Activated CD8-positive, alpha-beta T cell treated with anti-CD3 and anti-CD28 coated beads for 36 hours (primary cell): ENCODE results near the gene TMEM91. TPM values are rescaled to one million over a fixed set of nuclear protein-coding genes. Genes with fewer than 3 reads are reported as not detected.

ENCODE experiments used
- ATAC-seq: fragments of 200-7000 bp; cut with Tn5 transposase; one replicate; pipeline ENCODE4 v1.10.0; 2021; ENCODE audit warnings: mild to moderate bottlenecking, moderate library complexity
- CTCF ChIA-PET: fragments of 350-600 bp; sonication (Branson Sonifier 250); formaldehyde crosslinking; loops from one replicate; lab custom pipeline; 2021; ENCODE audit warnings: antibody characterized with exemption; lab: Charles Lee
- POLR2A ChIA-PET: fragments of 350-600 bp; sonication (Branson Sonifier 250); formaldehyde crosslinking; loops from one replicate; lab custom pipeline; 2021; ENCODE audit warnings: antibody characterized with exemption; lab: Charles Lee
- DNase-seq: peaks from one replicate; pipeline ENCODE4 v3.0.0-alpha.2; 2020
- H3K27ac Mint-ChIP-seq: one replicate; pipeline ENCODE4 v1.8.0; 2021; ENCODE audit warnings: mild to moderate bottlenecking, mixed read lengths
- H3K27me3 Mint-ChIP-seq: one replicate; pipeline ENCODE4 v1.8.0; 2021; ENCODE audit warnings: mixed read lengths
- H3K36me3 Mint-ChIP-seq: one replicate; pipeline ENCODE4 v1.8.0; 2021; ENCODE audit warnings: low read depth, mixed read lengths
- H3K4me1 Mint-ChIP-seq: one replicate; pipeline ENCODE4 v1.8.0; 2021; ENCODE audit warnings: low read depth, mixed read lengths
- H3K4me3 Mint-ChIP-seq: one replicate; pipeline ENCODE4 v1.8.0; 2021; ENCODE audit warnings: mild to moderate bottlenecking, moderate library complexity, mixed read lengths
- H3K9me3 Mint-ChIP-seq: one replicate; pipeline ENCODE4 v1.8.0; 2021; ENCODE audit warnings: mixed read lengths
- CTCF ChIP-seq: fragments of 200-600 bp; IDR thresholded peaks from one replicate; pipeline ENCODE4 v1.8.0; 2022; ENCODE audit warnings: antibody characterized with exemption, mild to moderate bottlenecking
- intact Hi-C: fragments of 100-400 bp; cut with micrococcal nuclease; formaldehyde crosslinking; loops from one replicate; pipeline ENCODE4 v1.10.0; 2022
- total RNA-seq, 2 experiments: library from RNA; stranded (reverse); gene quantifications; one replicate each; pipeline ENCODE4 v1.2.3, GENCODE V29; 2021

Gene TMEM91
- total RNA-seq, 2 experiments from 2014 or later: 8.9 to 9.1 TPM

- Mint-ChIP-seq H3K4me3 (peak overlapping the region; percentile 19), H3K27ac (no peak overlapping the region), H3K9me3 (no peaks in the 10 kb centered on the region), H3K27me3 (no peaks in the 10 kb centered on the region), H3K36me3 (peaks cover 10% of the 10 kb centered on the region), H3K4me1 (peaks cover 38% of the 10 kb centered on the region)
- ChIA-PET POLR2A (interaction anchor here (0.6 to 2.0 kb wide), 3 partner anchors 10 to 50 kb away, joined by 3 to 9 read pairs (median 3); no protein-coding TSS in a partner anchor), CTCF (interaction anchor here (0.7 kb wide), 1 partner anchor 58 kb away, joined by 3 read pairs; no protein-coding TSS in a partner anchor)
- DNase-seq (no peak), ATAC-seq (no peak)
- no peak for TF ChIP-seq CTCF
- intact Hi-C loops: loop anchor here (5.0 kb wide), 1 partner anchor 42 kb away; no protein-coding TSS in a partner anchor
Observed at GRCh38 chr19:41399525-41399924, 23.2 kb downstream of the TMEM91 start.

- H3K9me3 Mint-ChIP-seq: no peaks in the 10 kb centered on the region
- no peak overlapping the region for H3K4me3 Mint-ChIP-seq
- no peak for DNase-seq
- no peaks in the 10 kb centered on the region for H3K27me3 Mint-ChIP-seq
- no peak for ATAC-seq
- H3K36me3 Mint-ChIP-seq: peaks cover 3% of the 10 kb centered on the region
- TF ChIP-seq CTCF: no peak
- POLR2A ChIA-PET: no interaction called here
- peak overlapping the region; percentile 38 for H3K27ac Mint-ChIP-seq
- CTCF ChIA-PET: no interaction called here
- intact Hi-C loops: no loop called here
- peaks cover 25% of the 10 kb centered on the region for H3K4me1 Mint-ChIP-seq
Observed at GRCh38 chr19:41401483-41401882, 25.1 kb downstream of the TMEM91 start.

- DNase-seq (no peak), ATAC-seq (no peak)
- Mint-ChIP-seq H3K9me3 (no peaks in the 10 kb centered on the region), H3K27ac (no peak overlapping the region), H3K4me3 (no peak overlapping the region), H3K36me3 (peaks cover 4% of the 10 kb centered on the region), H3K27me3 (no peaks in the 10 kb centered on the region), H3K4me1 (peaks cover 24% of the 10 kb centered on the region)
- intact Hi-C loops: no loop called here
- ChIA-PET CTCF (no interaction called here), POLR2A (interaction anchor here (0.9 to 1.2 kb wide), 2 partner anchors 466 to 709 kb away, joined by 3 to 4 read pairs; no protein-coding TSS in a partner anchor)
- TF ChIP-seq CTCF: no peak
Observed at GRCh38 chr19:41402010-41402409, 25.7 kb downstream of the TMEM91 start.

DNA sequence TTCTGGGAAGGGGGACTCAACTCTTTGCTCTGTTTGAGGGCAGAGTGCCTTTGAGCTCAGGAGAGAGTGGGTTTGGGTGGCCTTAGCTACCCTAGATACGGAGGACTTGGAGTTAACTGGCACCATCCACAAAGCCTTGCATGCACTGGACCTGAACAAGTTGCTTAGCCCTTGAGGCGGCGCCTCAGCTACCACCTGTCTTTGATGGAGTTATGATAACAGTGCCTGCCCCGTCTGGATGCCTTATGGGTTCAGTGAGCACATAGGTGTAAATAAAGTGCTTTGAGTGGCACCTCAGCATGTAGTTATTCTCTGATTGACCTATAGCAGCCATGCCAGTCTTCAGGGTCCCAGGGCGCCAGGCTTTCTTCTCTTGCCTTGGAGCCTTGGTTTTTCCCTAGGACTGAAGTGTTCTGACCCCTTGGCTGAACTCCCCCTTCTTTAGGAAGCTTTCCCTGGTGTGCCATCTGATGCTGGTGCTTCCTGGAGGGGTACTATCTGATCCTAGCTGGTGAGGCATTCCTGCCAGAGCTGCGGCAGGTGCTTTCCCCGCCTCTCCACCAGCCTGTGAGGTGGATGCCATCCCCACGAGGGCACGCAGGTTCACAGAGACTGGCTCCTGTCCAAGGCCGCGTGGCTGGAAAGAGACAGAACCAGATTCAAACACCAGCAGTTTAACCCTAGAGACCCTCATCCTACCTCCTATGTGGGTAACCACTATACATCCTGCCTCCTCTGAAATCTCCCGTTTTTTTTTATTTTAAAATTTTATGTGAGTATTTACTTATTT, 27.0 kb downstream of the TMEM91 start:
- Mint-ChIP-seq H3K27me3 (no peaks in the 10 kb centered on the region), H3K9me3 (no peaks in the 10 kb centered on the region), H3K36me3 (peaks cover 5% of the 10 kb centered on the region), H3K27ac (no peak overlapping the region), H3K4me1 (peaks cover 25% of the 10 kb centered on the region), H3K4me3 (no peak overlapping the region)
- ChIA-PET CTCF (interaction anchor here (1.1 kb wide), 1 partner anchor 46 kb away, joined by 3 read pairs; no protein-coding TSS in a partner anchor), POLR2A (interaction anchor here (0.9 to 1.2 kb wide), 4 partner anchors 9 to 711 kb away, joined by 3 to 4 read pairs (median 3); no protein-coding TSS in a partner anchor)
- no peak for TF ChIP-seq CTCF
- DNase-seq (no peak), ATAC-seq (no peak)
- intact Hi-C loops: no loop called here

GRCh38 chr19:41405776-41406175, 29.4 kb downstream of the TMEM91 start:
- intact Hi-C loops: no loop called here

More at GRCh38 chr19:41405776-41406175, 29.4 kb downstream of the TMEM91 start:
- Mint-ChIP-seq H3K9me3 (no peaks in the 10 kb centered on the region), H3K27me3 (no peaks in the 10 kb centered on the region), H3K27ac (no peak overlapping the region), H3K36me3 (peaks cover 5% of the 10 kb centered on the region), H3K4me3 (no peak overlapping the region), H3K4me1 (peaks cover 20% of the 10 kb centered on the region)
- ChIA-PET POLR2A (interaction anchor here (1.0 kb wide), 1 partner anchor 9 kb away, joined by 4 read pairs; no protein-coding TSS in a partner anchor), CTCF (interaction anchor here (0.8 to 0.9 kb wide), 2 partner anchors 23 to 44 kb away, joined by 3 read pairs; no protein-coding TSS in a partner anchor)
- no peak for DNase-seq
- TF ChIP-seq CTCF: no peak
- no peak for ATAC-seq
